Measurements from ENCODE around the gene ISY1. TPM values are rescaled to one million over a fixed set of nuclear protein-coding genes. Genes with fewer than 3 reads are reported as not detected.

Gene ISY1
- total RNA-seq (10 to 100 TPM; 13.1 to 36.6 (median 28.5) TPM), polyA plus RNA-seq (10 to 100 TPM; 31.7 to 45.3 TPM)
- long read RNA-seq, donor 1, transcript ISY1-203 (11 exons, 3,842 nt) = major isoform, 124 of 139 reads
- long read RNA-seq, donor 1, partial matches to known transcripts = 1 of 139 reads
- long read RNA-seq, donor 1, other reads (novel, unspliced or antisense) = 7 of 139 reads
- long read RNA-seq, donor 2, transcript ISY1-203 (11 exons, 3,842 nt) = major isoform, 11 of 31 reads
- long read RNA-seq, donor 2, partial matches to known transcripts = 19 of 31 reads
- long read RNA-seq, donor 2, other reads (novel, unspliced or antisense) = 0 of 31 reads
- long read RNA-seq, donor 3, transcript ISY1-203 (11 exons, 3,842 nt) = major isoform, 40 of 46 reads
- long read RNA-seq, donor 3, partial matches to known transcripts = 0 of 46 reads
- long read RNA-seq, donor 3, other reads (novel, unspliced or antisense) = 3 of 46 reads

DNA sequence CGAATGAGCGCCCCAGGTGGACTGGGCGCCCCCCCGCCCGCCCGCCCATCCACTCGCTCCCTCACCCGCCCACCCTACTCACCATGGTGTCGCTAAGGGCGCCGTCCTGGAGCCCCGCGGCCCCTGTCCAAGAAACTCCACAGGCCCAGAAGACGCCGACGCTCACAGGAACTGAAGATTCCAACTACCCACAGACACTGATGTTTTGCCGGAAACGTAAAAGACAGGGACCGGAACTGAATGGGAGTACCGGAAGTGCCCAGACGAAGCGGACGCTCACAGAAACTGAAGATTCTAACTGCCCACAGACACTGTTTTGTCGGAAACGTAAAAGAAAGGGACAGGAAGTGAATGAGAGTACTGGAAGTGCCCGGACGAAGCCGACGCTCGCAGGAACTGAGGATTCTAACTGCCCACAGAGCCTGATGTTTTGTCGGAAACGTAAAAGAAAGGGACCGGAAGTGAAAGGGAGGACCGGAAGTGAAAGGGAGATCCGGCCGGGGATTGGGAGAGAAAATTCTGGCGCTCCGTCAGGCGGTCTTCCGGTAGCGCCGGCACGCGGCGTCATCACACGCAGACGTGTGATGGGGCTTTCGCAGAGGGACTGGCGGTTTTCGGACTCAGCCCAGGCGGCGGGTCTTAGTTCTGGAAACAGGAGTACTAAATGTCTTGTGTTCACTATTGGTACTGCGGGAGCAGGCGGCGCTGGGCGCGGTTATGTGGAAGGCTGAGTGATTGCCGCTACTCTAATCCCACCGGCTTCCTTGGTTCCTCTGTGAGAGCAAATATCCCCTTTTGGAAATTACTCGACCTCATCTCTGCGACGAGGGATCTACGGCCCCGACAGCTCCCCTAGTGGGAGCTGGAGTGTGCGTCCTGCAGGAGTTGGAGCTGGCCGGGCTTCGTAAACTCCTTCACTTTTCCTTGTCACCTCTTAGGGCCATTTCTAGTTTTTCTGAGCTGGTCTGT, at the start of gene ISY1:
ISY1 (minus strand) TSS at position 173 of the 969 bp plus-strand sequence; CDS start at position 85, 88 bp downstream.
- 0% methylated on average over 67 of the region's 67 CpGs for WGBS, 3 donors
- Histone ChIP-seq H3K36me3 (no peaks in the 10 kb centered on the region), H3K9me3 (no peaks in the 10 kb centered on the region), H3K4me3 (peak within 1 kb of the TSS; percentile 85), H3K27me3 (no peaks in the 10 kb centered on the region), H3K27ac (peak within 1 kb of the TSS; percentile 63 to 86), H3K4me1 (ENCODE audit: insufficient read depth) (peaks cover 8% of the 10 kb centered on the region)
- DNase-seq = peak; percentile 85 to 89 (median 88)
- TF ChIP-seq EP300 (IDR thresholded peaks at IDR 0.05) = no peak
- TF ChIP-seq, protein P1, sequence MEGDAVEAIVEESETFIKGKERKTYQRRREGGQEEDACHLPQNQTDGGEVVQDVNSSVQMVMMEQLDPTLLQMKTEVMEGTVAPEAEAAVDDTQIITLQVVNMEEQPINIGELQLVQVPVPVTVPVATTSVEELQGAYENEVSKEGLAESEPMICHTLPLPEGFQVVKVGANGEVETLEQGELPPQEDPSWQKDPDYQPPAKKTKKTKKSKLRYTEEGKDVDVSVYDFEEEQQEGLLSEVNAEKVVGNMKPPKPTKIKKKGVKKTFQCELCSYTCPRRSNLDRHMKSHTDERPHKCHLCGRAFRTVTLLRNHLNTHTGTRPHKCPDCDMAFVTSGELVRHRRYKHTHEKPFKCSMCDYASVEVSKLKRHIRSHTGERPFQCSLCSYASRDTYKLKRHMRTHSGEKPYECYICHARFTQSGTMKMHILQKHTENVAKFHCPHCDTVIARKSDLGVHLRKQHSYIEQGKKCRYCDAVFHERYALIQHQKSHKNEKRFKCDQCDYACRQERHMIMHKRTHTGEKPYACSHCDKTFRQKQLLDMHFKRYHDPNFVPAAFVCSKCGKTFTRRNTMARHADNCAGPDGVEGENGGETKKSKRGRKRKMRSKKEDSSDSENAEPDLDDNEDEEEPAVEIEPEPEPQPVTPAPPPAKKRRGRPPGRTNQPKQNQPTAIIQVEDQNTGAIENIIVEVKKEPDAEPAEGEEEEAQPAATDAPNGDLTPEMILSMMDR (IDR thresholded peaks at IDR 0.05) = peak; percentile 37 to 65 (median 38)
- peak; percentile 80 for TF ChIP-seq POLR2A (IDR thresholded peaks at IDR 0.05)
- intact Hi-C loops (cut with DNase I) = no loop called here

DNA sequence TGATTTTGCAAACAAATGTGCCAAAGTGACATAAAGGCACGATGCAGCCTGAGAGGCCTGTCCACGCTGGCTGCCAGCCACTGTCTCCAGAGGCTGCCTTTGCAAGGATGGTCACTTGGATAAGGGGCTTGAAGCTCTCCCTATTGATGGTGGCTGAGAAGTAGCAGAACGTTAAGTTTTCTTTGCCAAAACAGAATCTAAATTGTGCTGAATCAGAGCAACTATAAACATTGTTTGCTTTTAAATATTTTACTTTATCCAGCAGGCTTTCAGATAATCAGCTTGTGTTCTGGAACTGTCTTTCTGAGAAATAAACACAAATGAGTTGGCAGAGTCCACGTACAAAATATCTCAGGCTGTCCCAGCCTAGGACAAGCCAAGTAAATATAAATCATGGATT, 46.6 kb upstream of the ISY1 start:
- TF ChIP-seq EP300 (IDR thresholded peaks at IDR 0.05) = no peak
- TF ChIP-seq POLR2A (IDR thresholded peaks at IDR 0.05) = no peak
- TF ChIP-seq, protein P1 (IDR thresholded peaks at IDR 0.05) = no peak
- 8 to 12% (median 11%) methylated on average over 4 of the region's 4 CpGs for WGBS, 3 donors

GRCh38 chr3:129205109-129205832, 44.4 kb upstream of the ISY1 start:
- no peak for DNase-seq
- TF ChIP-seq, protein P1 (IDR thresholded peaks at IDR 0.05) = no peak
- no peak for TF ChIP-seq POLR2A (IDR thresholded peaks at IDR 0.05)
- no peak for TF ChIP-seq EP300 (IDR thresholded peaks at IDR 0.05)
- Histone ChIP-seq H3K9me3 (no peaks in the 10 kb centered on the region), H3K4me3 (no peak overlapping the region), H3K36me3 (no peaks in the 10 kb centered on the region), H3K4me1 (ENCODE audit: insufficient read depth) (peaks cover 3% of the 10 kb centered on the region), H3K27me3 (no peaks in the 10 kb centered on the region), H3K27ac (no peak overlapping the region)
- 90 to 94% (median 92%) methylated on average over 8 of the region's 8 CpGs for WGBS, 3 donors
- intact Hi-C loops (cut with DNase I) = no loop called here

More for the DNA sequence above, 46.6 kb upstream of the ISY1 start:
- H3K4me1 ChIP-seq (ENCODE audit: insufficient read depth) = peaks cover 8% of the 10 kb centered on the region
- H3K4me3 ChIP-seq = no peak overlapping the region
- no peaks in the 10 kb centered on the region for H3K36me3 ChIP-seq
- H3K9me3 ChIP-seq = no peaks in the 10 kb centered on the region
- DNase-seq = peak in 1 of 5 donors; percentile 53
- no peaks in the 10 kb centered on the region for H3K27me3 ChIP-seq
- peak overlapping the region in 1 of 2 donors; percentile 38 for H3K27ac ChIP-seq
- intact Hi-C loops (cut with DNase I) = no loop called here

GRCh38 chr3:129204473-129204872, 43.6 kb upstream of the ISY1 start:
- DNase-seq = no peak
- Histone ChIP-seq H3K4me1 (ENCODE audit: insufficient read depth) (peaks cover 3% of the 10 kb centered on the region), H3K27ac (no peak overlapping the region), H3K36me3 (no peaks in the 10 kb centered on the region), H3K27me3 (no peaks in the 10 kb centered on the region), H3K4me3 (no peak overlapping the region), H3K9me3 (no peaks in the 10 kb centered on the region)
- intact Hi-C loops (cut with DNase I) = no loop called here
- TF ChIP-seq EP300 (IDR thresholded peaks at IDR 0.05) (no peak), POLR2A (IDR thresholded peaks at IDR 0.05) (no peak)
- TF ChIP-seq, protein P1 (IDR thresholded peaks at IDR 0.05) = no peak
- 75 to 82% (median 78%) methylated on average over 2 of the region's 2 CpGs for WGBS, 3 donors
